LoVo (cell line): ENCODE data around the gene FANCI.
"Not testable (repeated sequence)": the region's sequence is repeated elsewhere in the genome, so short reads cannot be mapped to it uniquely, and the experiment has no call there.

Experiments
- DNase-seq: peaks from one replicate; pipeline ENCODE4 v3.0.0-alpha.2; 2016; ENCODE audit warnings: low spot score

FANCI gene

DNA sequence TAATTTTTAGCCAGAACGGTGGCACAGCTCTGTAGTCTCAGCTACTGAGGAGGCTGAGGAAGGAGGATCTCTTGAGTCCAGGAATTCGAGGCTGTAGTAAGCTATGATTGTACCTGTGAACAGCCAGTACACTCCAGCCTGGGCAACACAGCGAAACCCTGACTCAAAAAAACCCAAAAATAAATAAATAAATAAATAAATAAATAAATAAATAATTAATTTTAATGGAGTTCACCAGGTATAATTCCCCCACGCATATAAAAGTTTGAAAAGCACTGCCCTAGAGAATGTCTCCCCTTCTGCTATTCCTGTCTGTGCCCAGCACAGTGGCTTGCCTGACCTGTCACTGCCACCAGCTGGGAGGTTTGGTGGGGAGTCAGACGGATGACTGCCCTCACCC, 18.2 kb upstream of the FANCI start:
- no peak for DNase-seq

DNA sequence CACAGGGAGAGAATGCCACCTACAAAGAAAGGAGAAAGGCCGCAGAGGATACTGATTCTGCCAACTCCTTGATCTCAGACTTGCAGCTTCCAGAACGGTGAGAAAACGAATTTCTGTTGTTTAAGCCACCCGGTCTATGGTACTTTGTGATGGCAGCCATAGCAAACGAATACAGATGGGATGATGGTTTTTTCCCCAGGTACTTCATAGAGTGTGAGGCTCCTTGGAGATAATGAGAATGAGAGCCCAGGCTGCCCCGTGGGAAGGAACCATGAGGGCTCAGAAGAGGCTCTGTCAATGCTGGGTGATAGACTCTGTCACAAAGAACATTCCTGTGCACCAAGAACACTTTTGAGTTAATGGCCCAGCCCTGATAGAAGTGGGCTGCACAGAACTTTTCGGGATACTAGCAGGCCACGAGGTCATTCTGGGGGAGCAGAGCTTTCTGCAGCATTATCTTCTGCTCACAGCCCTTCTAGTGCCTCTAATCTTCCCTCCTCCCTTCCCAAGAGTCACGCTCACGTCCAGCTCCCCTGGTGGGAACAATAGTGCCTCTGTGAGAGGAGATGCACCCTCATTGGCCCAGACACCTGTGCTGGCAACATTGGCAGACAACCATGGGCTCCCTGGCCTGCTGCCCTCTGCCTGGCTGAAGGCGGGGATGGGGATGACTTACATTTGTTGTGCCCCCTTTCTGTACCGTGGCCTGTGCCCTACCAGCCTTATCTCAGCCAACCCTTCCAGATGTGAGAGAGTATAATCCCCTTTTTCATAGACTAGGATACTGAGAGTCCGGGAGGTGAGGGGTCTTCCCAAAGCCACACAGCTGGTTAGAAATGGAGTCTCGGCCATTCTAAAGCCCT, 17.2 kb upstream of the FANCI start:
- DNase-seq = no peak

DNA sequence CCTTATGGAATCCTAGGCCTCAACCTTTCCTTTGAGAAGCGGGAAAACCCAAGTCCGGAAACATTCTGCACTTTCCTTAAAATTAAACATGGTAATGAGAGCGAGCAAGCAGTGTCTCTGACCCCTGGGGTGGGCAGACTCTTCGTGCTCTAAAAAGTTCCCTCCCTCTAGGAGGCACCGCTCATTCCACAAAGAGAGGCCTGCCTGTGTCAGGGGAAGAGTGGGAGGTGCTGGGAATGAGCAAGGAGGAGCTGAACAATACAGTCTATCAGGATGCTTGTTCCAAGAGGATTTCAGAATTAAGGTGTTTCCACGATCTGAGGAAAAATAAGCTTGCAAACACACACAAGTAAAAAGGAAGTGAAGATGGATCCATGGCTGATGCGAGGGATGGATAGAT, 16.4 kb upstream of the FANCI start:
- no peak for DNase-seq

DNA sequence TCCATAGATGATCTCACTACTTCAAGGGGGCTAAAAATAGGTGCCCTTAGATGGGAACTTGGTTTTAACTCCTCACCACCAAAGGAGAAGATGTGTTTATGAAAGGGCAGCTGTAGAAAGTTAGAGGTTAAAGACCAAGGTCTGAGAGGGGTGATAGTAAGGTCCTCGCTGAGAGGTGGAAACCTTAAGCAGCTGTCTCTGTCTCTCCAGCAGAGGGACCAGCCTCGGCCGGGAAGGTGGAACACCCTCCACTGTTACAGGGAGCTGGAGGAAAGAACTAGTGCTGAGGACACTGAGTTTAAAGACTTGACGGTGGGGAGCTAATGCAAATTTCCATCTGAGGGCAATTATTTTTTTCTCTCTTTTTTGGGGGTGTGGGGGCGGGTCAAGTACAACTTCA, 13.5 kb upstream of the FANCI start:
- no peak for DNase-seq

DNA sequence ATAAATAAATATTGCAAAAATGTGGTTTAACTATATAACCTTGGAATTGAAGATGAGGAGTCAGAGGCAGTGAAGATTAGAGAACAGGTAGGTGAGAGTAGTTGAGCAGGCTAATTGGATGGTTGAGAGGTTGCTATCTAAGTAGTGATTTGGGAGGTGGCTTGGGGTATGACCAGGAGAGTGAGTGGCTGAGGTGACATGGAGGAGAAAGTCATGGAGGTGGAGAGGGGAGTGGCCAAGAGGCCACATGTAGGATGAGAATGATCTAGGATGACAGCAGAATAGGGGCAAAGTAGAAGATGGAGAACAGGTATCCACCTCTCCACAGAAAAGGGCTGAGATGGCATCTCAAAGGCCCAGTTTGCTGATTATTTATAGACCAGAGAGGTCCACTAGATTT, 11.9 kb upstream of the FANCI start:
- DNase-seq = no peak

GRCh38 chr15:89239883-89240810, 3.6 kb upstream of the FANCI start:
- not testable (repeated sequence) for DNase-seq

DNA sequence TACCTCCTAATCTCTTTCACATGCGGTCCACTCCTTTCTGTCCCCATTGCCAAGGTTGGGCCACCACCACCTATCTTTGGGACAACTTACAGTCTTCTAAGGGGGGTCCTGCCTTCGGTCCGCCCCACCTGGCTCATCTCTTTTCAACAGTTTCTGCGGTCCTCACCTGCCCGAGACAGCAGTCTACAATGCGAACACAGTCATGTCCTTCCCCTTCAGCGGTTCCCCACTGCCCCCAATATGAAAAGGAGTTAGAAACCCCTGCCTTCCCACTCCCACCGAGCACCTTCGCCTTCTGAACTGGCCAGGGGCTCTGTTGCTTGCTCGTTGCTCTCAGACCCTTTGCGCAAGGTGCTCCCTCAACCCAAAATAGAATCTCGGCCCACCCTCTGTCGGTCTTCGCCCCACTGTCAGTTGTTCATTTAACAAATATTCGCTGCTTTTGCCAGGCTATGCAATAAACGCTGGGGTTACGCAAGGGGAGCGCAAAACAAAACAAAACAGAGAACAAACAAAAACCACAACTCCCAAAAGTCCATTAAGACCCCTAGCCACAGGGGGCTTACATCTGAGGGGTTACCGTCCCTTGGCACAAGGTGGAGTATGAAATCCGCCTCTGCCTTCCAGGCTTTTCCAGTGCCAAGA, 611 bp upstream of the FANCI start:
- DNase-seq = no peak

- DNase-seq = no peak
Measured at GRCh38 chr15:89244574-89244903, 760 bp downstream of the FANCI start.

DNA sequence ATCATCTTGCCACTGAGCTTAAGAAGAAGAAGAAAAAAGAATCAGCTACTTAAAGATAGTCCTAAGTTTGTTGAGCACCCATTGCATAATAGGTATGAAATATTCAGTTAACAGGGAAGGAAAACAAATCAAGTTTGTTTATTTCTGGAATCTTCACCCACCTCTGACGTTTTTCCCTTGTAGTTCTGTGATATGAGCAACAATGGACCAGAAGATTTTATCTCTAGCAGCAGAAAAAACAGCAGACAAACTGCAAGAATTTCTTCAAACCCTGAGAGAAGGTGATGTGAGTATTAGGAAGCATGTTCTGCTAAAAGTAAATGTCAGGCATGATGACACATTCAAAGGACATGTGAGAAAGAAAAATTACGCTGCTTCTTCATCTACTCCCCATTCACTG, 3.7 kb downstream of the FANCI start:
- DNase-seq = no peak

- DNase-seq = no peak
Measured at GRCh38 chr15:89248584-89248983, 4.8 kb downstream of the FANCI start.

GRCh38 chr15:89250142-89250541, 6.4 kb downstream of the FANCI start:
- not testable (repeated sequence) for DNase-seq

- DNase-seq = not testable (repeated sequence)
Measured at GRCh38 chr15:89277281-89277680, 33.5 kb downstream of the FANCI start.

GRCh38 chr15:89278307-89278706, 34.5 kb downstream of the FANCI start:
- no peak for DNase-seq

DNA sequence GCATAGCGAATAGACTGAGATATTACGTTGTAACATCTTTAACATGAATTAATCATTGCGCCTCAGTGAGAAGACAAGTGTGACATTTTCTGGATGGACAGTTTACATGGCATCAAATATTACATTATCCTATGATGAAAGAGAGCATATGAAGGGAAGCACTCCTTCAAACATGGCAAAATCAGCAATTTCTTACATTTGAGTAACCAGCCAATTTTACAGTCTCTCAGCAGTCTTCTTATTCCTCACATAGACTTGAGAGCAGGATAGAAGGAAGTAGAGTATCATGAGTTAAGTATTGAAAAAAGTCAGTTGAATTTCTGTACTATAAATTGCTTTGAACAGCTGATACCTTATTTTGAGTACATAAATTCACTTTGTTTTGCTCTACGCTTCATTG, 38.9 kb downstream of the FANCI start:
- no peak for DNase-seq

DNA sequence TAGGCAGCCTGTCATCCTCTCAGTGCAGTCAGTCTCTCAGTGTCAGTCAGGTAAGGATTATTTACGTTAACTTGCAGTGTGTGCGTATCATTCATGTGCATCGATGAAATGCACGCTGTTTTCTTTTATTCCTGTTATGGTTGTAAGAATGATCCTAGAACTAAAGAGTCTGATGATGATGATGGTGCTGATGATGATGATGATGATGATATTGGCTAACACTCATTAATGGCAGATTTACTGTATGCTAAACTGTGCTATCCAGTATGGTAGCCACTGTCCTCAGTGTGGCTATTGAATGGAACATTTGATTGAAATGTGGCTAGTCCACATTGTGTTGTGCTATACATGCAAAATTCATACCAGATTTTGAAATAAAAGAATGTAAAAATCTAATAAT, 39.4 kb downstream of the FANCI start:
- no peak for DNase-seq

GRCh38 chr15:89291934-89292438, 48.2 kb downstream of the FANCI start:
- no peak for DNase-seq

DNA sequence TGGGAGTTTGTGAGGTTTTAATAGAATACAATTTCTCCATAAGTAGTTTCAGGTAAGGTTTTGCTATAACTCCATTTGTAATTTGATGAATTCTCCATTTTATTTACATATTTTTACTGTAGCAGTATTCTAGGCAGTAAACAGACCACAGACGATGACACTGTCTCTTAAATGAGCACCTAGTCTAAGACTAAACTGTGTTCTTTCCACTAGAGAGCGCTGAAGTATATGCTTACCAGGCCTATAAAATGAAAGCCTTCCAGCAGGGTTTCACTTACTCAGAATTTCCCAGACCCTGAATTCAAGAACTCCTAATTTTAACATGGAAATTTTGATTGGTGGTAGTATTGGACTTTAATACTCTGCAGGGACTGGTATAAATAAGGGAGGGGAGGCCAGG, 49.2 kb downstream of the FANCI start:
- DNase-seq = no peak

GRCh38 chr15:89299896-89300295, 56.1 kb downstream of the FANCI start:
- DNase-seq = no peak

DNA sequence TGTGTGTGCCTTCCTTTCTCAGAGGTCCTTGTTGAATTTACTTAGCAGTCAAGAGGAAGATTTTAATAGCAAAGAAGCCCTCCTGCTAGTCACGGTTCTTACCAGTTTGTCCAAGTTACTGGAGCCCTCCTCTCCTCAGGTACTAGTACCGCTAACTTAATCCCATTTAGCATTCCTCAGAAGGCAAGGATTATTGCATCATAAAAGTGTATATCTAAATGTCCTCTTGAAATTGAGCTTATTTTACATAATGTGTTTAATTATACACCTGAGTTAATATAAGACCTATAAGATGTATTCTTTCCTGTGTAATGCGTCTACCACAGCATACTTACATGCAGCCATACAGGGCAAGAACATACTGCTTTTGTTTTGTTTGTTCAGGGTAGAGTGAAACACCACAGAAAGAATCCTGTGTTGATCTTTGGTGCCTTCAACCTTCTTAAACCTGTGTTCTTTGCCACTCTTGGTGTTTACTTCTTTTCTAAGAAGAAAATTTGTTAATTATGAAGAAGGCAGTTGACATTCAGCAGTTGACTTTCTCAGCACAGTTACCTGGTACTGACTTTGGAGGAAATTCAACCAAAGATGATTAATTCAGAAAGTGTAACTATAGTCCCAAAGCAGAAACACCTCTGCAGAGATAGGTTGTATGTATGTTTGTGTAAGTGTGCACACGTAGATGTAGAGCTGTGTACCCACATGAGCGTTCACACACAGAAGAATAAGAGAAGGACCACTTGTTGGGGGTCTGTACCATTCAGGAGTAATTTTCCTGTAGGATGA, 57.7 kb downstream of the FANCI start:
- DNase-seq = no peak

- no peak for DNase-seq
Measured at GRCh38 chr15:89303986-89304385, 60.2 kb downstream of the FANCI start.

- no peak for DNase-seq
Measured at GRCh38 chr15:89305395-89305794, 61.6 kb downstream of the FANCI start.
